Measurements from ENCODE around the gene MLXIP. TPM values are rescaled to one million over a fixed set of nuclear protein-coding genes. Genes with fewer than 3 reads are reported as not detected.

Gene MLXIP
- total and polyA plus RNA-seq, 2 of the 13 experiments (the other 11 are each of a cell fraction or from before 2014, with no cell fraction given), result 5.3 to 6.7 TPM

DNA sequence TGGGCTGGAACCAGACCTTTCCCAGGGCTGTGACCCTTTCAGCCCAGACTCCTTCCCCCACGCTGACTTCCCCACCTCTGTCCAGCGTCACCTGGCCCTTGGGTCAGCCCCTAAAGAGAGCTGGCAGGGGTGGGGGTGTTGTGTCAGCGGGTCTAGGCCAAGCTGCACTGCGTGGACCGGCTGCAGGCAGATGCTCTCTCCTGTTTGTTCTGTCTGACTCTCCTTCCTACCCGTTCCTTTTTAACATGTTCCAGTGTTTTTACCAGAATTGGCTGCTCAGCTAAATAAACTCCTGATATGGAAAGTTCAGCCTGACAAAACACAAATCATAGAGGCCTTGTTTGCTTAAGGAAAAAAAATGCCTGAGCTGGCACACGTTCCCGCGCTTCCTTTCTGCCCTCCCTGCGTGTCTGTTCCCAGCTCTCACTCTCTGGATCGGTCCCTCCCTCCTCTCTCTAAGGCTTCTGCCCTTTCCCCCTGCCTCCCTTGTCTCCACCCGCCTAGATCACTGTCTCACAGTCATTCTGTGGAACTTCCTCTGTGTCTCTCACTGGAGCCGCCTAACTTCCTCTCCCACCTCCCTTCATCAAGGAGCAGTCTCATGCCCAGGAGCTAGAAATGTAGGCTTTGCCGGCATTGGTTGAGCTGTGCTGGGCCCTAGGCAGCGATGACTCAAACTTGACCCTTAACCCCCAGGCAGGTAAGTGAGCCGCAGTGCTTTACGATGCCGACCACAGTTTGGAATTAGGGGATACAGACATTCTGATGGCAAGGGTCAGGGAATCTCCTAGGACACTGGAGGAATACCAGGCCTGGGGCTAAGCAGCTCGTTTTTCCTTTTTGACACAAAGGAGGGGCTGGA, 15.5 kb upstream of the MLXIP start (continued):
- TF ChIP-seq, protein P1, sequence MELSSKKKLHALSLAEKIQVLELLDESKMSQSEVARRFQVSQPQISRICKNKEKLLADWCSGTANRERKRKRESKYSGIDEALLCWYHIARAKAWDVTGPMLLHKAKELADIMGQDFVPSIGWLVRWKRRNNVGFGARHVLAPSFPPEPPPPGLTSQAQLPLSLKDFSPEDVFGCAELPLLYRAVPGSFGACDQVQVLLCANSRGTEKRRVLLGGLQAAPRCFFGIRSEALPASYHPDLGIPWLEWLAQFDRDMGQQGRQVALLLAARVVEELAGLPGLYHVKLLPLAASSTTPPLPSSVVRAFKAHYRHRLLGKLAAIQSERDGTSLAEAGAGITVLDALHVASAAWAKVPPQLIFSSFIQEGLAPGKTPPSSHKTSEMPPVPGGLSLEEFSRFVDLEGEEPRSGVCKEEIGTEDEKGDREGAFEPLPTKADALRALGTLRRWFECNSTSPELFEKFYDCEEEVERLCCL (CRISPR knock-in tag; IDR thresholded peaks at IDR 0.05; ENCODE audit: borderline replicate concordance), result no peak; the same call in 1 of the 2 replicates
- TF ChIP-seq GTF2F1 (IDR thresholded peaks at IDR 0.05; ENCODE audit: low read length) (no peak), PHF21A (CRISPR knock-in tag; IDR thresholded peaks at IDR 0.05) (peak; percentile 76; the same call in 1 of the 2 replicates), FLYWCH1 (CRISPR knock-in tag; IDR thresholded peaks at IDR 0.05) (no peak), ZNF326 (CRISPR knock-in tag; IDR thresholded peaks at IDR 0.05; ENCODE audit: borderline replicate concordance) (no peak), ZNF33B (CRISPR knock-in tag; IDR thresholded peaks at IDR 0.05) (no peak), MED8 (CRISPR knock-in tag; IDR thresholded peaks at IDR 0.05; ENCODE audit: insufficient replicate concordance) (no peak), BRD4 (CRISPR knock-in tag; IDR thresholded peaks at IDR 0.05) (no peak), MXD4 (CRISPR knock-in tag; IDR thresholded peaks at IDR 0.05) (no peak), SP140L (CRISPR knock-in tag; IDR thresholded peaks at IDR 0.05; ENCODE audit: borderline replicate concordance) (no peak), U2AF1 (optimal IDR thresholded peaks at IDR 0.05; ENCODE audit: low read depth, low read length) (no peak), REPIN1 (CRISPR knock-in tag; IDR thresholded peaks at IDR 0.05; ENCODE audit: borderline replicate concordance, low read depth) (0 out of 2 replicates have a peak, but pooled peaks have one; percentile 40), ZNF724P (CRISPR knock-in tag; IDR thresholded peaks at IDR 0.05; ENCODE audit: borderline replicate concordance) (no peak), ZSCAN31 (CRISPR knock-in tag; IDR thresholded peaks at IDR 0.05; ENCODE audit: low read depth) (no peak), MIER2 (CRISPR knock-in tag; IDR thresholded peaks at IDR 0.05) (no peak), AGO1 (IDR thresholded peaks at IDR 0.05; ENCODE audit: low read depth, low read length, poor library complexity, severe bottlenecking) (no peak), ZNF230 (CRISPR knock-in tag; IDR thresholded peaks at IDR 0.05) (no peak), ISX (CRISPR knock-in tag; conservative IDR thresholded peaks at IDR 0.05) (no peak), SOX6 (IDR thresholded peaks at IDR 0.05) (no peak), SOX6 (CRISPR knock-in tag; IDR thresholded peaks at IDR 0.05) (0 out of 2 replicates have a peak, but pooled peaks have one; percentile 22), NR1H2 (CRISPR knock-in tag; IDR thresholded peaks at IDR 0.05; ENCODE audit: borderline replicate concordance, low read depth) (no peak), SRSF4 (IDR thresholded peaks at IDR 0.05; ENCODE audit: low read depth, low read length, poor library complexity, severe bottlenecking) (no peak), SKI (IDR thresholded peaks at IDR 0.05; ENCODE audit: partially characterized antibody) (no peak), ZNF773 (CRISPR knock-in tag; IDR thresholded peaks at IDR 0.05; ENCODE audit: borderline replicate concordance) (no peak), ZNF274 (CRISPR knock-in tag; IDR thresholded peaks at IDR 0.05) (no peak)
- TF ChIP-seq, protein P2, sequence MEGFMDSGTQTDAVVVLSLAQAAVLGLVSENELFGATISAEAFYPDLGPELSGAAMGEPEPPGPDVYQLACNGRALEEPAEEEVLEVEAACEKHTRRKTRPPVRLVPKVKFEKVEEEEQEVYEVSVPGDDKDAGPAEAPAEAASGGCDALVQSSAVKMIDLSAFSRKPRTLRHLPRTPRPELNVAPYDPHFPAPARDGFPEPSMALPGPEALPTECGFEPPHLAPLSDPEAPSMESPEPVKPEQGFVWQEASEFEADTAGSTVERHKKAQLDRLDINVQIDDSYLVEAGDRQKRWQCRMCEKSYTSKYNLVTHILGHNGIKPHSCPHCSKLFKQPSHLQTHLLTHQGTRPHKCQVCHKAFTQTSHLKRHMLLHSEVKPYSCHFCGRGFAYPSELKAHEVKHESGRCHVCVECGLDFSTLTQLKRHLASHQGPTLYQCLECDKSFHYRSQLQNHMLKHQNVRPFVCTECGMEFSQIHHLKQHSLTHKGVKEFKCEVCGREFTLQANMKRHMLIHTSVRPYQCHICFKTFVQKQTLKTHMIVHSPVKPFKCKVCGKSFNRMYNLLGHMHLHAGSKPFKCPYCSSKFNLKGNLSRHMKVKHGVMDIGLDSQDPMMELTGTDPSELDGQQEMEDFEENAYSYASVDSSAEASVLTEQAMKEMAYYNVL (CRISPR knock-in tag; IDR thresholded peaks at IDR 0.05; ENCODE audit: borderline replicate concordance), result peak; percentile 36; the same call in 1 of the 2 replicates
- TF ChIP-seq, protein P3, sequence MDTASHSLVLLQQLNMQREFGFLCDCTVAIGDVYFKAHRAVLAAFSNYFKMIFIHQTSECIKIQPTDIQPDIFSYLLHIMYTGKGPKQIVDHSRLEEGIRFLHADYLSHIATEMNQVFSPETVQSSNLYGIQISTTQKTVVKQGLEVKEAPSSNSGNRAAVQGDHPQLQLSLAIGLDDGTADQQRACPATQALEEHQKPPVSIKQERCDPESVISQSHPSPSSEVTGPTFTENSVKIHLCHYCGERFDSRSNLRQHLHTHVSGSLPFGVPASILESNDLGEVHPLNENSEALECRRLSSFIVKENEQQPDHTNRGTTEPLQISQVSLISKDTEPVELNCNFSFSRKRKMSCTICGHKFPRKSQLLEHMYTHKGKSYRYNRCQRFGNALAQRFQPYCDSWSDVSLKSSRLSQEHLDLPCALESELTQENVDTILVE (CRISPR knock-in tag; IDR thresholded peaks at IDR 0.05), result no peak
